Activated naive CD4-positive, alpha-beta T cell treated with anti-CD3 and anti-CD28 coated beads, Interleukin-2, amount 50 U/mL, for 72 hours (primary cell): Measurements from ENCODE around the gene CEPT1. TPM values are rescaled to one million over a fixed set of nuclear protein-coding genes. Genes with fewer than 3 reads are reported as not detected.
A peak's percentile ranks its signal among the peaks of the same experiment; 100 is the strongest.

Experiments used
- ATAC-seq, 2 donors: fragments of 150-1000 bp; cut with Tn5 transposase; 2 replicates each; pipeline ENCODE4 v1.10.0; 2021; ENCODE audit warnings: mild to moderate bottlenecking in 2 of 2, moderate library complexity in 2 of 2
- DNase-seq, 2 donors: peaks; one replicate each; pipeline ENCODE4 v3.0.0; 2021 to 2022; ENCODE audit warnings: low spot score in 2 of 2
- H3K27ac Mint-ChIP-seq, 2 donors: one replicate each; pipeline ENCODE4 v1.8.0; 2022; ENCODE audit warnings: mild to moderate bottlenecking in 2 of 2, mixed read lengths in 2 of 2
- H3K36me3 Mint-ChIP-seq, 2 donors: one replicate each; pipeline ENCODE4 v1.8.0; 2022; ENCODE audit warnings: mixed read lengths in 2 of 2
- H3K9me3 Mint-ChIP-seq, 2 donors: one replicate each; pipeline ENCODE4 v1.8.0; 2022; ENCODE audit warnings: mixed read lengths in 2 of 2
- total RNA-seq, 2 donors: library from RNA; stranded (reverse); gene quantifications; one replicate each; pipeline ENCODE4 v1.2.3, GENCODE V29; 2022

Gene CEPT1
- total RNA-seq, 2 donors from 2014 or later, result 22.9 to 41.6 TPM

GRCh38 chr1:111225717-111226400 is 85.8 kb downstream of the CEPT1 start:
- H3K27ac Mint-ChIP-seq, result peak overlapping the region; percentile 17 to 63
- H3K9me3 Mint-ChIP-seq, result no peaks in the 10 kb centered on the region
- ATAC-seq (no peak), DNase-seq (no peak)
- H3K36me3 Mint-ChIP-seq, result no peaks in the 10 kb centered on the region

DNA sequence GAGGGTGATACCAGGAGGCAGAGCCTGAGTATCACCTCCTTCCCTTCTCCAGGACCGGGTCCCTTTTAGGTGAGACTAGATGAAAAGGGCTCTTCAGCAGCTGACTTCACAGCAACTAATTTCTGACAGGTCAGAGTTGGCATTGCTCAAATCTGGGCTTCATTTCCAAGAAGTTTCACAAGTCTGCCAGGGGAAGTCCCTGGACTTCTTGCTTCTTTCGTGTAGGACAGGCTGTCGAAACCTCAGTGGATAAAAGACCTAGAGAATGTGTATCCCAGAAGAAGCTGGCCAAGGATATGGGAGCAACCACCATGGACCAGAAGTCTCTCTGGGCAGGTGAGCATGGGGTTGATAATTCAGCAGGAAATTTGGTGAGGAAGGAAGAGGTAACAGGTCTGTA is 87.4 kb downstream of the CEPT1 start, which contains the start of gene CHI3L2:
CHI3L2 (plus strand) TSS at position 280 of the 400 bp plus-strand sequence; CDS start at position 297, 17 bp downstream.
- H3K9me3 Mint-ChIP-seq, result no peaks in the 10 kb centered on the region
- DNase-seq (no peak), ATAC-seq (peak in 1 of 2 donors; percentile 27)
- no peaks in the 10 kb centered on the region for H3K36me3 Mint-ChIP-seq
- H3K27ac Mint-ChIP-seq, result peak within 1 kb of the TSS; percentile 56 to 63

DNA sequence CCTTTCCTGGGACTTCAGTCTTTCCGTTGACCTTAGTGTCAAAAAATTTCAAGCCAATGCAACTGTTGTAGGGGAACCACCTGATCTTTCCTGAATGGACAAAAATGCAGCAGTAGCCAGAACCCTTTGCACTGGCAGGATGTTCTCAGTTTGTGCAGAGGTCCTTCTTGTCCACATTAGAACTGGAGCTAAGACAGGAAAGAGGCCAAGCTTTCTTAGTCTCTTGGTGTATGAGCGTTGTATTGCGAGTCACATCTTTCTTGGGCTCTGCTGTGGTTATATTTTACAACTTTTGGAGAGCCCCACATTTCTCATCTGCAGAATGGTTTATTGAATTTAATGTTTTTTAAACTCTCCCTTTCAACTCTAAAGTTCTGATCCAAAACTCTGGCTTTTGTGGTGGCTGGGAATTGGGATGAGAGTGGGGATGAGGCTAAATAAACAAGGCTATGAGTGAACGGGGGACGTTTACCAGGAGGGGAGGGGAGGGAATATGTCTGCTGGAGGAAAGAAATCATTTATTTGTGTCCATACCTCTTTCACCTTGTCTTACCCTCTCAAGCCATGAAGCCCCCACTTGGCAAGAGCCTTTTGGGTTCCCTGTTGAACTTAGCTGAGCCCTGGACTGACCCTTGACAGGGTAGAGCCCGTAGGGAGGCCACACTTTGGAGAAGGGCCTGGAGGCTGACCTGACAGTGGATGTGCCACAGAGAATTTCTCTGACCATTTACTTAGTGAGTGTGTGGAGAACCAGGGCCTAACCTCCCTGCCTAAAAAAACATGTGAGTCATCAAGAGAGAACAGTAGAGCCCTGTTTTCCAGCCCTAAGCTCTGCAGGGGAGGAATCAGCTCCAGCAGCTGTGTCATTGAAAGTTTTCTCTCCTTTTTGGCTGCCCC is 88.1 kb downstream of the CEPT1 start:
- H3K9me3 Mint-ChIP-seq, result no peaks in the 10 kb centered on the region
- H3K27ac Mint-ChIP-seq, result peak overlapping the region; percentile 56 to 63
- ATAC-seq (peak; percentile 37 to 49), DNase-seq (no peak)
- H3K36me3 Mint-ChIP-seq, result no peaks in the 10 kb centered on the region

- peak overlapping the region; percentile 17 to 63 for H3K27ac Mint-ChIP-seq
- H3K9me3 Mint-ChIP-seq, result no peaks in the 10 kb centered on the region
- H3K36me3 Mint-ChIP-seq, result no peaks in the 10 kb centered on the region
- no peak for DNase-seq
- ATAC-seq, result no peak
These were observed 88.7 kb downstream of the CEPT1 start for GRCh38 chr1:111228748-111229126.

GRCh38 chr1:111232134-111232533 is 92.1 kb downstream of the CEPT1 start:
- Mint-ChIP-seq H3K9me3 (no peaks in the 10 kb centered on the region), H3K36me3 (peaks cover 0 to 16% of the 10 kb centered on the region in 2 donors), H3K27ac (peak overlapping the region in 1 of 2 donors; percentile 85)
- DNase-seq (no peak), ATAC-seq (no peak)

GRCh38 chr1:111234258-111234657 is 94.2 kb downstream of the CEPT1 start:
- ATAC-seq (no peak), DNase-seq (no peak)
- H3K36me3 Mint-ChIP-seq, result peaks cover 7 to 32% of the 10 kb centered on the region in 2 donors
- no peak overlapping the region for H3K27ac Mint-ChIP-seq
- H3K9me3 Mint-ChIP-seq, result peaks cover 5 to 6% of the 10 kb centered on the region in 2 donors

Other genes starting within 250 kb of the CEPT1 start
- 10 to 100 TPM in 1 of 2 donors, 1 to 10 TPM in 1; 6.9 to 15.8 TPM for gene LRIF1, start 176.3 kb upstream of the CEPT1 start, total RNA-seq
- gene DRAM2, start 130 bp upstream of the CEPT1 start, total RNA-seq, result 10 to 100 TPM; 23.0 to 36.1 TPM
- 100 to 1,000 TPM; 213 to 221 TPM for gene DENND2D, start 60.4 kb downstream of the CEPT1 start, total RNA-seq
- gene CHI3L2, start 87.5 kb downstream of the CEPT1 start, total RNA-seq, result 10 to 100 TPM; 13.8 to 25.0 TPM
- gene CHIA, start 150.6 kb downstream of the CEPT1 start, total RNA-seq, result under 1 TPM in 1 of 2 donors, not detected in 1; 0.25 TPM